ENCODE results near the gene CCL14. TPM values are rescaled to one million over a fixed set of nuclear protein-coding genes. Genes with fewer than 3 reads are reported as not detected.

Gene CCL14
- total and polyA plus RNA-seq, 2 of the 13 experiments (the other 11 are each of a cell fraction or from before 2014, with no cell fraction given), result 1.1 to 1.7 TPM

GRCh38 chr17:36001110-36001771 lies 14.7 kb upstream of the CCL14 start, which contains the start of gene CCL15 (continued):
- TF ChIP-seq ZSCAN25 (CRISPR knock-in tag; IDR thresholded peaks at IDR 0.05) (no peak; the same call in 1 of the 2 replicates), ZNF703 (CRISPR knock-in tag; IDR thresholded peaks at IDR 0.05; ENCODE audit: borderline replicate concordance) (no peak), ELF4 (CRISPR knock-in tag; IDR thresholded peaks at IDR 0.05; ENCODE audit: borderline replicate concordance) (0 out of 2 replicates have a peak, but pooled peaks have one; percentile 41), DDIT3 (CRISPR knock-in tag; IDR thresholded peaks at IDR 0.05) (no peak), TCF7L2 (IDR thresholded peaks at IDR 0.05; ENCODE audit: low read depth, low read length) (no peak), ZMYM3 (CRISPR knock-in tag; IDR thresholded peaks at IDR 0.05) (no peak), FOXA3 (CRISPR knock-in tag; IDR thresholded peaks at IDR 0.05) (no peak), ZNF446 (CRISPR knock-in tag; IDR thresholded peaks at IDR 0.05) (no peak), ZNF746 (CRISPR knock-in tag; IDR thresholded peaks at IDR 0.05) (no peak), FOSL1 (CRISPR knock-in tag; IDR thresholded peaks at IDR 0.05; ENCODE audit: borderline replicate concordance) (no peak; the same call in 1 of the 2 replicates), ZNF619 (CRISPR knock-in tag; IDR thresholded peaks at IDR 0.05) (no peak), MXI1 (IDR thresholded peaks at IDR 0.05; ENCODE audit: borderline replicate concordance, low read depth, low read length) (no peak), RARG (CRISPR knock-in tag; IDR thresholded peaks at IDR 0.05; ENCODE audit: low read depth) (0 out of 2 replicates have a peak, but pooled peaks have one; percentile 6), THAP11 (CRISPR knock-in tag; IDR thresholded peaks at IDR 0.05) (no peak; the same call in 1 of the 2 replicates), CEBPG (CRISPR knock-in tag; IDR thresholded peaks at IDR 0.05) (no peak), SP4 (CRISPR knock-in tag; IDR thresholded peaks at IDR 0.05) (no peak), ZNF101 (CRISPR knock-in tag; IDR thresholded peaks at IDR 0.05; ENCODE audit: borderline replicate concordance, low read depth) (no peak), FUBP1 (CRISPR knock-in tag; IDR thresholded peaks at IDR 0.05; ENCODE audit: borderline replicate concordance) (no peak), HOXA5 (CRISPR knock-in tag; IDR thresholded peaks at IDR 0.05) (no peak), SNAPC2 (CRISPR knock-in tag; IDR thresholded peaks at IDR 0.05) (no peak), IKZF5 (CRISPR knock-in tag; IDR thresholded peaks at IDR 0.05) (peak; percentile 34; the same call in 1 of the 2 replicates)
- TF ChIP-seq, protein P1, sequence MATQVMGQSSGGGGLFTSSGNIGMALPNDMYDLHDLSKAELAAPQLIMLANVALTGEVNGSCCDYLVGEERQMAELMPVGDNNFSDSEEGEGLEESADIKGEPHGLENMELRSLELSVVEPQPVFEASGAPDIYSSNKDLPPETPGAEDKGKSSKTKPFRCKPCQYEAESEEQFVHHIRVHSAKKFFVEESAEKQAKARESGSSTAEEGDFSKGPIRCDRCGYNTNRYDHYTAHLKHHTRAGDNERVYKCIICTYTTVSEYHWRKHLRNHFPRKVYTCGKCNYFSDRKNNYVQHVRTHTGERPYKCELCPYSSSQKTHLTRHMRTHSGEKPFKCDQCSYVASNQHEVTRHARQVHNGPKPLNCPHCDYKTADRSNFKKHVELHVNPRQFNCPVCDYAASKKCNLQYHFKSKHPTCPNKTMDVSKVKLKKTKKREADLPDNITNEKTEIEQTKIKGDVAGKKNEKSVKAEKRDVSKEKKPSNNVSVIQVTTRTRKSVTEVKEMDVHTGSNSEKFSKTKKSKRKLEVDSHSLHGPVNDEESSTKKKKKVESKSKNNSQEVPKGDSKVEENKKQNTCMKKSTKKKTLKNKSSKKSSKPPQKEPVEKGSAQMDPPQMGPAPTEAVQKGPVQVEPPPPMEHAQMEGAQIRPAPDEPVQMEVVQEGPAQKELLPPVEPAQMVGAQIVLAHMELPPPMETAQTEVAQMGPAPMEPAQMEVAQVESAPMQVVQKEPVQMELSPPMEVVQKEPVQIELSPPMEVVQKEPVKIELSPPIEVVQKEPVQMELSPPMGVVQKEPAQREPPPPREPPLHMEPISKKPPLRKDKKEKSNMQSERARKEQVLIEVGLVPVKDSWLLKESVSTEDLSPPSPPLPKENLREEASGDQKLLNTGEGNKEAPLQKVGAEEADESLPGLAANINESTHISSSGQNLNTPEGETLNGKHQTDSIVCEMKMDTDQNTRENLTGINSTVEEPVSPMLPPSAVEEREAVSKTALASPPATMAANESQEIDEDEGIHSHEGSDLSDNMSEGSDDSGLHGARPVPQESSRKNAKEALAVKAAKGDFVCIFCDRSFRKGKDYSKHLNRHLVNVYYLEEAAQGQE (IDR thresholded peaks at IDR 0.05; ENCODE audit: borderline replicate concordance in 1 of 2, low read depth in 1 of 2, low read length in 2 of 2), result 0 out of 4 replicates have a peak, but pooled peaks of 1 of the 2 experiments have one; percentile 27
- TF ChIP-seq, protein P2, sequence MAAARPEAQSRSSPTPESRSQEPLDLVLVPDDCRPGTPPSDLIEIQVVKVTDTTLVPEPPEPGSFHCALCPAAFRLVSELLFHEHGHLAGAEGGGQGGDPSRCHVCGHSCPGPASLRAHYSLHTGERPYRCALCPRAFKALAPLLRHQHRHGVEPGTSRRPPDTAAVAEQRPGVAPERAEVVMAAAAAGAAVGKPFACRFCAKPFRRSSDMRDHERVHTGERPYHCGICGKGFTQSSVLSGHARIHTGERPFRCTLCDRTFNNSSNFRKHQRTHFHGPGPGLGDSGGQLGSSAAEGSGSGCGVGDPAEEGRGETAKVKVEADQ (CRISPR knock-in tag; IDR thresholded peaks at IDR 0.05; ENCODE audit: borderline replicate concordance), result 0 out of 2 replicates have a peak, but pooled peaks have one; percentile 26
